ENCODE data around the gene WAC. TPM values are rescaled to one million over a fixed set of nuclear protein-coding genes. Genes with fewer than 3 reads are reported as not detected.
"Not testable (repeated sequence)": the region's sequence is repeated elsewhere in the genome, so short reads cannot be mapped to it uniquely, and the experiment has no call there.

Gene WAC
- polyA plus RNA-seq, 3 donors, result 26.7 to 47.2 (median 39.8) TPM

GRCh38 chr10:28521961-28522360, 11.0 kb upstream of the WAC start:
- WGBS, 3 donors, result 96 to 99% (median 98%) methylated on average over 11 of the region's 11 CpGs
- H3K27ac ChIP-seq (ENCODE audit: low read depth, low read length), result not testable (repeated sequence)

GRCh38 chr10:28523725-28524252, 9.1 kb upstream of the WAC start:
- 97 to 98% (median 98%) methylated on average over 2 of the region's 2 CpGs for WGBS, 3 donors
- H3K27ac ChIP-seq (ENCODE audit: low read depth, low read length), result no peak overlapping the region

GRCh38 chr10:28530751-28531150, 2.2 kb upstream of the WAC start:
- no peak overlapping the region for H3K27ac ChIP-seq (ENCODE audit: low read depth, low read length)
- 80% methylated on average over 3 of the region's 3 CpGs for WGBS, 3 donors

- WGBS, 3 donors, result 0 to 1% (median 0%) methylated on average over 14 to 51 of the region's 52 CpGs
- peak overlapping the region; percentile 96 for H3K27ac ChIP-seq (ENCODE audit: low read depth, low read length)
These were observed 257 bp downstream of the WAC start for GRCh38 chr10:28533186-28533564.

- WGBS, 3 donors, result 0 to 1% (median 1%) methylated on average over 41 to 64 of the region's 64 CpGs
These were observed 820 bp downstream of the WAC start for GRCh38 chr10:28533571-28534304.

GRCh38 chr10:28535846-28536245, 2.9 kb downstream of the WAC start:
- H3K27ac ChIP-seq (ENCODE audit: low read depth, low read length), result no peak overlapping the region
- 89 to 97% (median 96%) methylated on average over 6 of the region's 6 CpGs for WGBS, 3 donors

More at GRCh38 chr10:28533571-28534304, 820 bp downstream of the WAC start:
- peak overlapping the region; percentile 96 for H3K27ac ChIP-seq (ENCODE audit: low read depth, low read length)

- 50 to 64% (median 64%) methylated on average over 1 of the region's 1 CpG for WGBS, 3 donors
- H3K27ac ChIP-seq (ENCODE audit: low read depth, low read length), result no peak overlapping the region
These were observed 5.7 kb downstream of the WAC start for GRCh38 chr10:28538595-28538994.

- H3K27ac ChIP-seq (ENCODE audit: low read depth, low read length), result no peak overlapping the region
- WGBS, 3 donors, result 68 to 92% (median 88%) methylated on average over 3 of the region's 3 CpGs
These were observed 7.2 kb downstream of the WAC start for GRCh38 chr10:28540145-28540544.

- 69 to 79% (median 77%) methylated on average over 3 of the region's 3 CpGs for WGBS, 3 donors
- H3K27ac ChIP-seq (ENCODE audit: low read depth, low read length), result no peak overlapping the region
These were observed 8.9 kb downstream of the WAC start for GRCh38 chr10:28541717-28542365.

- H3K27ac ChIP-seq (ENCODE audit: low read depth, low read length), result no peak overlapping the region
These were observed 9.8 kb downstream of the WAC start for GRCh38 chr10:28542728-28543127.

GRCh38 chr10:28544058-28544457, 11.1 kb downstream of the WAC start:
- no peak overlapping the region for H3K27ac ChIP-seq (ENCODE audit: low read depth, low read length)
- 68 to 97% (median 92%) methylated on average over 5 of the region's 5 CpGs for WGBS, 3 donors

- H3K27ac ChIP-seq (ENCODE audit: low read depth, low read length), result no peak overlapping the region
- 64 to 77% (median 67%) methylated on average over 4 of the region's 4 CpGs for WGBS, 3 donors
These were observed 13.2 kb downstream of the WAC start for GRCh38 chr10:28545967-28546644.

GRCh38 chr10:28548781-28549498, 16.0 kb downstream of the WAC start:
- 88 to 95% (median 93%) methylated on average over 2 of the region's 2 CpGs for WGBS, 3 donors
- no peak overlapping the region for H3K27ac ChIP-seq (ENCODE audit: low read depth, low read length)

- 60 to 66% (median 63%) methylated on average over 3 of the region's 3 CpGs for WGBS, 3 donors
- no peak overlapping the region for H3K27ac ChIP-seq (ENCODE audit: low read depth, low read length)
These were observed 18.2 kb downstream of the WAC start for GRCh38 chr10:28551086-28551485.

GRCh38 chr10:28552775-28553174, 19.9 kb downstream of the WAC start:
- 24 to 78% (median 66%) methylated on average over 4 of the region's 4 CpGs for WGBS, 3 donors
- no peak overlapping the region for H3K27ac ChIP-seq (ENCODE audit: low read depth, low read length)

- H3K27ac ChIP-seq (ENCODE audit: low read depth, low read length), result no peak overlapping the region
- WGBS, 3 donors, result 89 to 96% (median 89%) methylated on average over 6 of the region's 6 CpGs
These were observed 21.1 kb downstream of the WAC start for GRCh38 chr10:28554009-28554408.

GRCh38 chr10:28554952-28555351, 22.0 kb downstream of the WAC start:
- WGBS, 3 donors, result 63 to 88% (median 86%) methylated on average over 3 of the region's 3 CpGs
- H3K27ac ChIP-seq (ENCODE audit: low read depth, low read length), result no peak overlapping the region

- no peak overlapping the region for H3K27ac ChIP-seq (ENCODE audit: low read depth, low read length)
- 96 to 97% (median 97%) methylated on average over 2 of the region's 2 CpGs for WGBS, 3 donors
These were observed 22.4 kb downstream of the WAC start for GRCh38 chr10:28555358-28555757.

- H3K27ac ChIP-seq (ENCODE audit: low read depth, low read length), result no peak overlapping the region
- WGBS, 3 donors, result 90 to 94% (median 93%) methylated on average over 2 of the region's 2 CpGs
These were observed 23.2 kb downstream of the WAC start for GRCh38 chr10:28556142-28556541.

All from adipose tissue (tissue), 3 donors.